NB4 (cell line): ENCODE results near the gene STOX1.

ENCODE experiments used
- CTCF ChIP-seq: IDR thresholded peaks from one replicate; pipeline ENCODE4 v1.5.1; 2012; ENCODE audit warnings: low read depth, low read length
- POLR2A ChIP-seq: IDR thresholded peaks from 2 replicates; pipeline ENCODE4 v1.6.1; 2011; ENCODE audit warnings: mild to moderate bottlenecking; ENCODE audit not compliant: insufficient read length; ENCODE audit errors: extremely low read depth

GRCh38 chr10:68792115-68792514 is 35.2 kb upstream of the STOX1 start:
- TF ChIP-seq POLR2A = no peak
- no peak for TF ChIP-seq CTCF
